Epithelial cell of esophagus (primary cell): ENCODE measurements around the gene DEFB121.
"Not testable (repeated sequence)": the region's sequence is repeated elsewhere in the genome, so short reads cannot be mapped to it uniquely, and the experiment has no call there.

ENCODE experiments used
- DNase-seq: peaks from one replicate; pipeline ENCODE4 v3.0.0; 2010; ENCODE audit warnings: low read depth
- H3K4me3 ChIP-seq: 2 replicates; pipeline ENCODE4 v1.5.1; 2011; ENCODE audit warnings: mild to moderate bottlenecking, low read length, control low read depth
- TF ChIP-seq, protein P1 (sequence below): IDR thresholded peaks from 2 replicates; pipeline ENCODE4 v1.5.1; 2011; ENCODE audit warnings: low read depth, mild to moderate bottlenecking, low read length, control low read depth, inconsistent platforms; ENCODE audit not compliant: insufficient read depth; ENCODE audit errors: missing control alignments

Gene DEFB121

DNA sequence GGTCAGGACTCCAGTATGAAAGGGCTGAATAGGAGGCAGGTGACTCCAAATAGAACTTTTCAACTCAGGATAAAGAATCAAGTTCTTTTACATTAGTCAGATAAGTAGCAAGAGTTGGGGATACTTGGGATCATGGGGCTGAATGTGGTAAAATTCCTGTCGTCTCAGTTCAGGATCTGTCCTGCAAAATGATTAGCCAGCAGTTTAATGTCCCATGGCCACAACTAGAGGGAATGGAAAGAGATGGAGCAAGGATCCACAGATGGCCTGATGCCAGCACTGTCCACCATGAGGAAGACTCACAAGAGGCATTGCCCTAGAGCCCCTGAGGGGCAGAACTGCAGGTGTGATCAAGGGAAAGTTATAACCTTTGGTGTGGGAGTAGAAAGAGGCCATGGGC, 2.1 kb downstream of the DEFB121 start:
- H3K4me3 ChIP-seq = no peak overlapping the region
- DNase-seq = no peak
- TF ChIP-seq, protein P1, sequence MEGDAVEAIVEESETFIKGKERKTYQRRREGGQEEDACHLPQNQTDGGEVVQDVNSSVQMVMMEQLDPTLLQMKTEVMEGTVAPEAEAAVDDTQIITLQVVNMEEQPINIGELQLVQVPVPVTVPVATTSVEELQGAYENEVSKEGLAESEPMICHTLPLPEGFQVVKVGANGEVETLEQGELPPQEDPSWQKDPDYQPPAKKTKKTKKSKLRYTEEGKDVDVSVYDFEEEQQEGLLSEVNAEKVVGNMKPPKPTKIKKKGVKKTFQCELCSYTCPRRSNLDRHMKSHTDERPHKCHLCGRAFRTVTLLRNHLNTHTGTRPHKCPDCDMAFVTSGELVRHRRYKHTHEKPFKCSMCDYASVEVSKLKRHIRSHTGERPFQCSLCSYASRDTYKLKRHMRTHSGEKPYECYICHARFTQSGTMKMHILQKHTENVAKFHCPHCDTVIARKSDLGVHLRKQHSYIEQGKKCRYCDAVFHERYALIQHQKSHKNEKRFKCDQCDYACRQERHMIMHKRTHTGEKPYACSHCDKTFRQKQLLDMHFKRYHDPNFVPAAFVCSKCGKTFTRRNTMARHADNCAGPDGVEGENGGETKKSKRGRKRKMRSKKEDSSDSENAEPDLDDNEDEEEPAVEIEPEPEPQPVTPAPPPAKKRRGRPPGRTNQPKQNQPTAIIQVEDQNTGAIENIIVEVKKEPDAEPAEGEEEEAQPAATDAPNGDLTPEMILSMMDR = no peak

DNA sequence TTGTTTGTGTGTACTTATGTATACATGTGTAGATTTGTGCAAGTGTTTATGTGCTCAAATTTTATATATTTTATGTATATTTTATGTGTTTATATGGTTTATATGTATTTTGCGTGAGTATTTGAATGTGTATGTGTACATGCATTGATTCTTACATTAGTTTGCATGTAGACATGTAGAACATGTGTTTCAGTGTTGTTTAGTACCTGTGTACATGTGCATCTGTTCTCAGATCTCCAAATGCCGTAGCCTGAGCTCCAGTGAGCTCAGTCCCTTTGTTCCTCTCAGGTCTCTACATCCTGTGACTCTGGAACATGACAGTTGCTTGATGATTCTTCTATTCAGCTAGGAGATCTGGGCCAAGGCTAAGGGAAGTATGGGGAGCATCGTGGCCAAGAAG, 11.1 kb downstream of the DEFB121 start:
- TF ChIP-seq, protein P1 = no peak
- no peak overlapping the region for H3K4me3 ChIP-seq
- DNase-seq = no peak

DNA sequence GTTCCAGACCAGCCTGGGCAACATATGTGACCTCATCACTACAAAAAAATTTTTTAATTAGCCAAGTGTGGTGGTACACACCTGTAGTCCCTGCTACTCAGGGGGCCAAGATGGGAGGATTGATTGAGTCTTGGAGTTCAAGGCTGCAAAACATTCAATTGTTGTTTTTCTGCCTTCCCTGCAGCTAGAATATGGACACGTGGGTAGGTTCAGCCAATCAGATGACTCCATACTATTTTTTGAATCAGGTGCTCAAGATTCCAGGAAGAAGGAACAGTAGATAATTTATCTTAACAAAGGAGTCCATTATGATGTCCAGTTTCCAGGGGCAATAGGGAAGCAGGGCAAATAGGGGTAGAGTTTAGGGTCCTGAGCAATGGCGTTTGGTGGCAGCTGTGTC, 13.2 kb downstream of the DEFB121 start:
- H3K4me3 ChIP-seq = no peak overlapping the region
- TF ChIP-seq, protein P1 = no peak
- DNase-seq = no peak

DNA sequence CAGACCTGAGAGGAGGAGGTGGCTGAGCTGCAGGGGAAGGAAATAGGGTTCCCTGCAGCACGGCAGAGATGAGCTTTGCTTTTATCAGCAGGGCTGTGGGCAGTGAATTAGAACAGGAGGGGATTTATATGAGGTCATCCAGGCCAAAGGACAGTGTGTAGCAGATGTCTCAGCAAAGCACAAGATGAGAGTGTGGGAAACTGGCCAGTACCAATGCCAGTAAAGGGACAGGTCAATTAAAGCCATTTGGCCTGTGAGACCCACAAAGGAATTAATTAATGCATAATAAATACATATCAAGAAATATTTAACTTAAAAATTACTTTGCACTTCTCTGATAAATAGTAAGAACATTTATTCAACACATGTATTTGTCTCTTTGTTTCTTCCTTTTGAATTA, 15.5 kb downstream of the DEFB121 start, which contains the start of gene DEFB119:
DEFB119 (minus strand) TSS at position 101 of the 400 bp plus-strand sequence. CDS start 107 bp downstream, outside the sequence.
- TF ChIP-seq, protein P1 = no peak

DNA sequence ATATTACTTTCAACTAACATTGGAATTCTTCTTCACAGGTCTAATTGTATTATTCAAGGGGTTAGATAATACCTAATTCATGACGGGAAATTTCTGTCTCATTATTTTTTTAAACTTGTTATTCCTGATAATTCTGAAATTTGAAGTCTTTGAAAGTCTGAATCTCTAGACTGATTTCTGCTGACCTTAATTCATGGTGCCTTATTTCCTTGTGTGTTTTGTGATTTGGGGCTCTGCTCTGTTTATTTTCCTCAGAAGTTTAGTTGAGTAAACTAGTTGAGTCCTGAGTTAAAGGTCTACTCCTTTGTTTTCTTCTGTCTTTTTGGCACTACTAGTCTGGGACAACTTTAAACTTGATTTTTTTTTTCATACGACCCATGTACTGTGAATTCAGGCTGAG, 31.7 kb downstream of the DEFB121 start:
- DNase-seq = no peak
- TF ChIP-seq, protein P1 = no peak
- H3K4me3 ChIP-seq = no peak overlapping the region

More for the DNA sequence above, 15.5 kb downstream of the DEFB121 start, which contains the start of gene DEFB119:
- no peak for DNase-seq
- no peak within 1 kb of the TSS for H3K4me3 ChIP-seq

DNA sequence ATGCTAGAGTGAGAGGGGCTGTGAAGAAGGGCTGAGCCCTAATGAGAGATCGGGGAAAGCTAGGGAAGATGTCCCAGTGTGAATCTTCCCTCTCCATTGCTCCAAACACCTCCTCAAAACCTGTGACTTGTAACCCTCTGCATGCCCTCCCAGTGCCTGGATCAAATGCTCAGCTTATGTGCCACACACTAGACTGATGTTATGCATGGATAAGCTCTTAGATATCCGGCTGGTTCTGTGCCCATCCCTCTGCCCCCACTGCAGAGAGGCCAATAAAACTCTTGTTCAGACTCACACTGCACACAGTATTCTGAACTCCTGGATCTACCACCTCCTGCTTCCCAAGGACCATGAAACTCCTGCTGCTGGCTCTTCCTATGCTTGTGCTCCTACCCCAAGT, 37.7 kb downstream of the DEFB121 start, which contains the start of gene DEFB118:
DEFB118 (plus strand) TSS at position 301 of the 400 bp plus-strand sequence; CDS start at position 351, 50 bp downstream.
- TF ChIP-seq, protein P1 = no peak
- no peak for DNase-seq

DNA sequence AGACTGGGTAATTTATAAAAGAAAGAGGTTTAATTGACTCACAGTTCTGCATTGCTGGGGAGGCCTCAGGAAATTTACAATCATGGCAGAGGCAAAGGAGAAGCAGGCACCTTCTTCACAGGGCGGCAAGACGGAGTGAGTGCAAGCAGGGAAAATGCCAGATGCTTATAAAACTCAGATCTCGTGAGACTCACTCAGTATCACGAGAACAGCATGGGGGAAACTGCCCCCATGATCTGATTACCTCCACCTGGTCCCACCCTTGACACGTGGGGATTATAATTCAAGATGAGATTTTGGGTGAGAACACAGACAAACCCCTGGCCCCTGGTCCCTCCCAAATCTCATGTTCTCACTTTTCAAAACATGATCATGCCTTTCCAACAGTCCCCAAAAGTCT, 41.7 kb downstream of the DEFB121 start:
- not testable (repeated sequence) for H3K4me3 ChIP-seq, DNase-seq

More for the DNA sequence above, 37.7 kb downstream of the DEFB121 start, which contains the start of gene DEFB118:
- no peak within 1 kb of the TSS for H3K4me3 ChIP-seq
